GM23248 (cell line): ENCODE data around the gene TAB2. TPM values are rescaled to one million over a fixed set of nuclear protein-coding genes. Genes with fewer than 3 reads are reported as not detected.

ENCODE experiments used
- DNase-seq: peaks from one replicate; pipeline ENCODE4 v3.0.0-alpha.2; 2015
- H2AFZ ChIP-seq: fragments of 200-600 bp; sonication (generic); 2 replicates; pipeline ENCODE4 v1.6.1; 2016; ENCODE audit warnings: antibody characterized with exemption
- H3F3A ChIP-seq: fragments of 200-600 bp; sonication (generic); 2 replicates; pipeline ENCODE4 v1.6.1; 2016; ENCODE audit warnings: mild to moderate bottlenecking, antibody characterized with exemption, mixed run types; ENCODE audit not compliant: insufficient read depth
- H3K27ac ChIP-seq: fragments of 200-600 bp; sonication (generic); 2 replicates; pipeline ENCODE4 v1.5.1; 2016; ENCODE audit warnings: mild to moderate bottlenecking
- H3K27me3 ChIP-seq: fragments of 200-600 bp; sonication (generic); replicated peaks from 2 replicates; pipeline ENCODE4 v1.6.1; 2016; ENCODE audit warnings: mild to moderate bottlenecking; ENCODE audit not compliant: insufficient read depth
- H3K36me3 ChIP-seq: fragments of 200-600 bp; sonication (generic); 2 replicates; pipeline ENCODE4 v1.6.1; 2016; ENCODE audit warnings: low read depth, mild to moderate bottlenecking
- H3K4me1 ChIP-seq: fragments of 200-600 bp; sonication (generic); 2 replicates; pipeline ENCODE4 v1.6.1; 2016; ENCODE audit warnings: mild to moderate bottlenecking; ENCODE audit not compliant: insufficient read depth
- H3K4me2 ChIP-seq: fragments of 200-600 bp; sonication (generic); one replicate; pipeline ENCODE4 v1.6.1; 2016; ENCODE audit warnings: mild to moderate bottlenecking; ENCODE audit not compliant: unreplicated experiment
- H3K4me3 ChIP-seq: fragments of 200-600 bp; sonication (generic); 2 replicates; pipeline ENCODE4 v1.5.1; 2016; ENCODE audit warnings: mild to moderate bottlenecking
- H3K79me2 ChIP-seq: fragments of 200-600 bp; sonication (generic); 2 replicates; pipeline ENCODE4 v1.6.1; 2016; ENCODE audit warnings: mild to moderate bottlenecking; ENCODE audit not compliant: insufficient read depth
- H3K9ac ChIP-seq: fragments of 200-600 bp; sonication (generic); 2 replicates; pipeline ENCODE4 v1.6.1; 2016; ENCODE audit warnings: mild to moderate bottlenecking
- H3K9me2 ChIP-seq: fragments of 200-600 bp; sonication (generic); 2 replicates; pipeline ENCODE4 v1.6.1; 2016; ENCODE audit warnings: mixed run types, mild to moderate bottlenecking, moderate library complexity; ENCODE audit not compliant: insufficient read depth
- H3K9me3 ChIP-seq: fragments of 200-600 bp; sonication (generic); one replicate; pipeline ENCODE4 v1.6.1; 2017; ENCODE audit warnings: low read depth
- H4K20me1 ChIP-seq: fragments of 200-600 bp; sonication (generic); 2 replicates; pipeline ENCODE4 v1.6.0; 2016; ENCODE audit not compliant: insufficient read depth
- EZH2 ChIP-seq: fragments of 200-600 bp; sonication (generic); IDR thresholded peaks from 2 replicates; pipeline ENCODE4 v1.6.1; 2018; ENCODE audit warnings: antibody characterized with exemption, mild to moderate bottlenecking; ENCODE audit not compliant: insufficient read depth, poor library complexity, severe bottlenecking
- EZH2phosphoT487 ChIP-seq: fragments of 200-600 bp; sonication (generic); IDR thresholded peaks from 2 replicates; pipeline ENCODE4 v1.6.1; 2018; ENCODE audit warnings: antibody characterized with exemption, moderate library complexity, mild to moderate bottlenecking, low read depth; ENCODE audit not compliant: insufficient read depth
- WGBS, 2 experiments: methylation state at CpG; one replicate each; pipeline ENCODE4 v1.1.6; 2015 to 2017; ENCODE audit warnings: low lambda C conversion rate in 2 of 2, low coverage in 1 of 2; ENCODE audit errors: missing lambda C conversion rate in 2 of 2; 5-methylcytosine and 5-hydroxymethylcytosine counted together
- in situ Hi-C: fragments of 300-500 bp; cut with MboI; formaldehyde crosslinking; loops from 2 replicates; pipeline ENCODE4 v1.15.0; 2020
- polyA plus RNA-seq: library from polyadenylated mRNA; unstranded; fragments of >200 nt; fragmentation: Nextera tagmentation; extraction: Ambion mirVana; gene quantifications from 2 replicates; pipeline ENCODE4 v1.2.1, GENCODE V29; 2016
- total RNA-seq: library from RNA; depleted of rRNA; stranded (reverse); fragments of >200 nt; shearing (Covaris generic); gene quantifications from 2 replicates; pipeline ENCODE4 v1.2.3, GENCODE V29; 2014

The TAB2 gene
- total and polyA plus RNA-seq, 2 experiments from 2014 or later: 11.6 to 28.4 TPM

DNA sequence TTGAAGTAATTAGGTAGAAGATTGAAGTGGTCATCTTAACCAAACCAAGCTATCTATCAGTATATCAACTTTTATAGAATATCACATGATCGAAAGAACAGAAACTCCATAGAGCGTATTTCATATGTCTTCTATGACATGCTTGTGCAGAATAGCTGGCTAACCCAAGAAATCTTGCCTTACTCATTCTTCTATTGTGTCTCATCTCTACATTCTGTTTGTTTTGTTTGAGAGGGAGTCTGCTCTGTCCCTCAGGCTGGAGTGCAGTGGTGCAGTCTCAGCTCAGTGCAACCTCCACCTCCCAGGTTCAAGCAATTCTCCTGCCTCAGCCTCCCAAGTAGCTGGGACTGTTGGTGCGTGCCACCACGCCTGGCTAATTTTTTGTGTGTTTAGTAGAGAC is 10.6 kb downstream of the TAB2 start:
- peaks cover 57% of the 10 kb centered on the region for H4K20me1 ChIP-seq
- H3F3A ChIP-seq: peaks cover 29% of the 10 kb centered on the region
- H3K9me3 ChIP-seq: no peaks in the 10 kb centered on the region
- no peak overlapping the region for H3K9ac ChIP-seq
- H3K4me2 ChIP-seq: no peak overlapping the region
- no peaks in the 10 kb centered on the region for H3K27me3 ChIP-seq
- H3K79me2 ChIP-seq: peaks cover 100% of the 10 kb centered on the region
- no peaks in the 10 kb centered on the region for H3K9me2 ChIP-seq
- TF ChIP-seq EZH2phosphoT487 (no peak), EZH2 (no peak)
- H2AFZ ChIP-seq: no peak overlapping the region
- no peak for DNase-seq
- WGBS, 2 experiments: 98 to 100% methylated on average over 4 of the region's 4 CpGs
- in situ Hi-C loops: no loop called here
- peaks cover 41% of the 10 kb centered on the region for H3K4me1 ChIP-seq
- no peaks in the 10 kb centered on the region for H3K36me3 ChIP-seq
- no peak overlapping the region for H3K27ac ChIP-seq
- no peak overlapping the region for H3K4me3 ChIP-seq

DNA sequence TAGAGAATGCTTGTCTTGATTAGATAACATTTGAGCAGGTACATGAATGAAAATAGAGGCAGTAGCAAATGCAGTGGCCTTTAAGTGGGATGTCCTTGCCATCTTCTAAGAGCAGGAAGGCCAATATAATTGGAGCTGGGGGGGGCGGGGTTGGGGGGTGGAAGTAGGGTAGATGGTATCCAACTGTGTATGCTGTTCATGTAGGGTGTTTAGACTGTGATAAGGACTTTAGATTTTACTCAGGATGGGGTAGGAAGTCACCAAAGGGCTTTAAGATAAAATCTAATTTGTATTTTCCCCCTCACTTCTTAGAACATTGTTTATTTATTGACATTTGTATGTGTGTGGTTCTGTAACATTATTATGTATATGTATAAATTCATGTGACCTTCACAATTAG is 12.0 kb downstream of the TAB2 start:
- peaks cover 46% of the 10 kb centered on the region for H3K4me1 ChIP-seq

DNA sequence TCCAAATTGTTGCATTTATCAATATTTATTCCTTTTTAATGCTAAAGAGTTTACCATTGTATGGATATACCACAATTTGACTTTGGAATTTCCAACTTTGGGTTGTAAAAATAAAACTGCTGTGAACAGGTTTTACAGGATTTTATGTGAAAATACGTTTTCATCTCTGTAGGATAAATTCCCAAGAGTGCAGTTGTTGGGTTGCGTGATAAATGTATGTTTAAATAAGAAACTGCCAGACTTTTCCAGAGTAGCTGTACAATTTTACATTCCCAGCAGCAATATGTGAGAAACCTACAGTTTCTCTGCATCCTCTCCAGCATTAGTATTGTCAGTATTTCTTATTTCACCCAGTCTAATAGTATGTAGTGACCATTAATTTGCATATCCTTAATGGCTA is 12.6 kb downstream of the TAB2 start:
- H3K9ac ChIP-seq: no peak overlapping the region
- H3K27me3 ChIP-seq: no peaks in the 10 kb centered on the region
- H3K36me3 ChIP-seq: no peaks in the 10 kb centered on the region
- DNase-seq: no peak
- H3K9me2 ChIP-seq: no peaks in the 10 kb centered on the region
- no peak overlapping the region for H3K4me3 ChIP-seq
- H3F3A ChIP-seq: peaks cover 46% of the 10 kb centered on the region
- H3K79me2 ChIP-seq: peaks cover 99% of the 10 kb centered on the region
- 97 to 98% methylated on average over 2 of the region's 2 CpGs for WGBS, 2 experiments
- H2AFZ ChIP-seq: no peak overlapping the region
- peaks cover 62% of the 10 kb centered on the region for H4K20me1 ChIP-seq
- no peaks in the 10 kb centered on the region for H3K9me3 ChIP-seq
- H3K4me1 ChIP-seq: peaks cover 42% of the 10 kb centered on the region
- TF ChIP-seq EZH2phosphoT487: no peak
- no peak for TF ChIP-seq EZH2
- no peak overlapping the region for H3K4me2 ChIP-seq
- H3K27ac ChIP-seq: no peak overlapping the region
- in situ Hi-C loops: no loop called here

More for the DNA sequence above, 12.0 kb downstream of the TAB2 start:
- Histone ChIP-seq H3K27me3 (no peaks in the 10 kb centered on the region), H3K4me2 (no peak overlapping the region), H3K9me2 (no peaks in the 10 kb centered on the region), H3K9me3 (no peaks in the 10 kb centered on the region), H3K36me3 (no peaks in the 10 kb centered on the region), H3K4me3 (no peak overlapping the region), H3F3A (peaks cover 41% of the 10 kb centered on the region), H4K20me1 (peaks cover 62% of the 10 kb centered on the region), H2AFZ (no peak overlapping the region), H3K27ac (no peak overlapping the region), H3K9ac (no peak overlapping the region), H3K79me2 (peaks cover 100% of the 10 kb centered on the region)
- in situ Hi-C loops: no loop called here
- DNase-seq: no peak
- WGBS, 2 experiments: 89 to 100% methylated on average over 1 of the region's 1 CpG
- TF ChIP-seq EZH2phosphoT487 (no peak), EZH2 (no peak)

DNA sequence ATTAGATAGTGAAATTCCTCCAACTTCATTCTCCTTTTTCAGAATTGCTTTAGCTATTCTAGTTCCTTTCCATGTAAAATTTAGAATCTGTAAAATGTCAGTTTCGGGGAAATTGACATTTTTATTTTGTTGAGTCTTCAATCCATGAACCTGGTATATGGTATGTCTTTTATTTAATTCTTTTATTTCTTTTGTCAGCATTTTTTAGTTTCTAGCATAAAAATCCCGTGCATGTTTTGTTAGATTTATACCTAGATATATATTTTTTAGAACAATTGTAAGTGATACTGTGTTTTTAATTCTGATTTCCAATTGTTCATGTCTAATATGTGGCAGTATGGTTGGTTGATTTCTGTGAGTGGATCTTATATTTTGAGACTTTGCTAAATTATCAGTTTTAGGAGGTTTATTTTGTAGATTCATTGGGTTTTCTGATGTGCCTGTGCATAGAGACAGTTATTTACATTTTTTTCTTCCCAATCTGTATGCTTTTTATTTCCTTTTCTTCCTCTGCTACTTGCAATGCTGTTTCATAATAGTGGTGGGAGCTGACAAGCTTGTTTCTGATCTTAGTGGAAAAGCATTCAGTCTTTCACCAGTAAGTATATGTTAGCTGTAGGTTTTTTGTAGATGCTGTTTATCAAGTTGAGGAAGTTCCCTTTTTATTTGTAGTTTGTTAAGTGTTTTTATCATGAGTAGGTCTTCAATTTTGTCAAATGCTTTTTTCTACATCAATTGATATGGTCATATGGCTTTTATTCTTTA is 13.7 kb downstream of the TAB2 start:
- no peaks in the 10 kb centered on the region for H3K9me3 ChIP-seq
- TF ChIP-seq EZH2 (no peak), EZH2phosphoT487 (no peak)
- peak overlapping the region; percentile 59 for H3K4me2 ChIP-seq
- H2AFZ ChIP-seq: no peak overlapping the region
- H3F3A ChIP-seq: peaks cover 56% of the 10 kb centered on the region
- peaks cover 99% of the 10 kb centered on the region for H3K79me2 ChIP-seq
- 45 to 47% methylated on average over 2 of the region's 2 CpGs for WGBS, 2 experiments
- 0 out of 2 replicates have a peak overlapping the region, but pooled peaks have one; percentile 24 for H3K9ac ChIP-seq
- peak overlapping the region; percentile 25; the same call in 1 of the 2 replicates for H3K4me3 ChIP-seq
- in situ Hi-C loops: no loop called here
- no peaks in the 10 kb centered on the region for H3K36me3 ChIP-seq
- H3K4me1 ChIP-seq: peaks cover 49% of the 10 kb centered on the region
- H3K27me3 ChIP-seq: no peaks in the 10 kb centered on the region
- peak overlapping the region; percentile 58 for H3K27ac ChIP-seq
- peak; percentile 53 for DNase-seq
- H4K20me1 ChIP-seq: peaks cover 54% of the 10 kb centered on the region
- H3K9me2 ChIP-seq: no peaks in the 10 kb centered on the region
